ENCODE results near the gene CARMIL1.

DNA sequence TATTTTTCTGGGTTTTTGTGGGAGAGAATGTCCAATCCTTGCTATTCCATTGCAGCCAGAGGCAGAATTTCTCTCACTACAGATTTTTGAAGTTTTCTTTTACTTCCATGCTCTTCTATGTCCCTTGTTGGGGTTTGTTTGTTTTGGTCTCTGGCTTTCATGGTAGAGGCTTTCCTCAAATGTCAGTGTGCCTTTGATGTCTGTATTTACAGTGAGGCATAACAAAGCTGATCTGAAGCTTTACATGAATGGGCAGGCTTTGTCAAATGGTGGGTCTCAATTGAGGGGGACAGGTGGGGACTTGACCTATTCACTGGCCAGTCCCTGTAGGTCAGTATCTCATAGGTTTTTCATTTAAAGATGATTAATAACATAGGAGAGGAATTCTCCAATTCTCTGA lies 8.6 kb upstream of the CARMIL1 start:
- TF ChIP-seq, protein P1, sequence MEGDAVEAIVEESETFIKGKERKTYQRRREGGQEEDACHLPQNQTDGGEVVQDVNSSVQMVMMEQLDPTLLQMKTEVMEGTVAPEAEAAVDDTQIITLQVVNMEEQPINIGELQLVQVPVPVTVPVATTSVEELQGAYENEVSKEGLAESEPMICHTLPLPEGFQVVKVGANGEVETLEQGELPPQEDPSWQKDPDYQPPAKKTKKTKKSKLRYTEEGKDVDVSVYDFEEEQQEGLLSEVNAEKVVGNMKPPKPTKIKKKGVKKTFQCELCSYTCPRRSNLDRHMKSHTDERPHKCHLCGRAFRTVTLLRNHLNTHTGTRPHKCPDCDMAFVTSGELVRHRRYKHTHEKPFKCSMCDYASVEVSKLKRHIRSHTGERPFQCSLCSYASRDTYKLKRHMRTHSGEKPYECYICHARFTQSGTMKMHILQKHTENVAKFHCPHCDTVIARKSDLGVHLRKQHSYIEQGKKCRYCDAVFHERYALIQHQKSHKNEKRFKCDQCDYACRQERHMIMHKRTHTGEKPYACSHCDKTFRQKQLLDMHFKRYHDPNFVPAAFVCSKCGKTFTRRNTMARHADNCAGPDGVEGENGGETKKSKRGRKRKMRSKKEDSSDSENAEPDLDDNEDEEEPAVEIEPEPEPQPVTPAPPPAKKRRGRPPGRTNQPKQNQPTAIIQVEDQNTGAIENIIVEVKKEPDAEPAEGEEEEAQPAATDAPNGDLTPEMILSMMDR (IDR thresholded peaks at IDR 0.05) = no peak
- no peak for TF ChIP-seq POLR2A (IDR thresholded peaks at IDR 0.05)
